ENCODE results near the gene POLR1E. TPM values are rescaled to one million over a fixed set of nuclear protein-coding genes. Genes with fewer than 3 reads are reported as not detected.

The POLR1E gene
- total RNA-seq, 1 experiment from 2014 or later = 31.4 TPM

DNA sequence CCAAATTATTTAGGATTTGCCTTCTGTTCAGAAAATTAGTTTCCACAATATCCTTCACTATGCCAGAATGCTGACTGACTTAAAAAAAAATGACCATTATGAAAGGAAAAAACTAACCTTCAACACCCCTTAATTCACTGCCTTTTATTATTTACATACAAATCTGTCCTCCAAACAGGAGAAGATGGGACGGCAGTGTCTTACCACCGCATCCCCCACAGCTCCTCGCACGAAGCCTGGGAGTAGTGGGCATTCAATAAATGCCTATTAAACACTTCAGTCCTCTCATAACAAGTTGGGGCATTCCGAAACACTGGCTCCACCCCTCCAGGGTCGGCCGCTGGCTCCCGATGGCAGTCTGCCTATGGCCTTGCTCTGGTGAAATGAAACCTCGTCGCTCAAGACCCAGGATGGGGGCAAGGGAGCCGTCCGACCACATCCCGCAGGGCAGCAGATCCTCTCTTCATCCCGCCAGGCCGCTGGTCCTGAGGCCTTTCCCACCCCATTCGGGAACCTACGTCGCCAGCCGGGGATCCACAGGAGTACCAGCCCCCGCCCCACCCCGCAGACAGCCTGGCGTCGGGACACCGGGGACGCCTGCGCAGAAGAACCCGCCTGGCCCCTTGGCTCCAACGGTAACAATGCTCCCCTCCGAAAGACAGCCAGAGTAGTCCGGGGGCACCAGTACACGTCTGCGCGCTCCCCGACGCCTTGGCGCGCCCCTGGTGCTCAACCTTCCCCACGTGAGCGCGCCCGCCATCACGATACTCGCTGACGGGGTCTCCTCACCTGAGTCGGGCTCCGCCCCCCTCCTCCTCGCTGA, 21.1 kb upstream of the POLR1E start (continued):
- TF ChIP-seq NR3C1 (CRISPR knock-in tag; conservative IDR thresholded peaks at IDR 0.05; ENCODE audit: low read depth) = no peak
- TF ChIP-seq ZNF232 (CRISPR knock-in tag; IDR thresholded peaks at IDR 0.05) = peak; percentile 11; the same call in 1 of the 2 replicates
- TF ChIP-seq, protein P1, sequence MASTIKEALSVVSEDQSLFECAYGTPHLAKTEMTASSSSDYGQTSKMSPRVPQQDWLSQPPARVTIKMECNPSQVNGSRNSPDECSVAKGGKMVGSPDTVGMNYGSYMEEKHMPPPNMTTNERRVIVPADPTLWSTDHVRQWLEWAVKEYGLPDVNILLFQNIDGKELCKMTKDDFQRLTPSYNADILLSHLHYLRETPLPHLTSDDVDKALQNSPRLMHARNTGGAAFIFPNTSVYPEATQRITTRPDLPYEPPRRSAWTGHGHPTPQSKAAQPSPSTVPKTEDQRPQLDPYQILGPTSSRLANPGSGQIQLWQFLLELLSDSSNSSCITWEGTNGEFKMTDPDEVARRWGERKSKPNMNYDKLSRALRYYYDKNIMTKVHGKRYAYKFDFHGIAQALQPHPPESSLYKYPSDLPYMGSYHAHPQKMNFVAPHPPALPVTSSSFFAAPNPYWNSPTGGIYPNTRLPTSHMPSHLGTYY (CRISPR knock-in tag; IDR thresholded peaks at IDR 0.05) = no peak
- TF ChIP-seq, protein P2, sequence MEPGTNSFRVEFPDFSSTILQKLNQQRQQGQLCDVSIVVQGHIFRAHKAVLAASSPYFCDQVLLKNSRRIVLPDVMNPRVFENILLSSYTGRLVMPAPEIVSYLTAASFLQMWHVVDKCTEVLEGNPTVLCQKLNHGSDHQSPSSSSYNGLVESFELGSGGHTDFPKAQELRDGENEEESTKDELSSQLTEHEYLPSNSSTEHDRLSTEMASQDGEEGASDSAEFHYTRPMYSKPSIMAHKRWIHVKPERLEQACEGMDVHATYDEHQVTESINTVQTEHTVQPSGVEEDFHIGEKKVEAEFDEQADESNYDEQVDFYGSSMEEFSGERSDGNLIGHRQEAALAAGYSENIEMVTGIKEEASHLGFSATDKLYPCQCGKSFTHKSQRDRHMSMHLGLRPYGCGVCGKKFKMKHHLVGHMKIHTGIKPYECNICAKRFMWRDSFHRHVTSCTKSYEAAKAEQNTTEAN (CRISPR knock-in tag; IDR thresholded peaks at IDR 0.05) = no peak
- no peak for TF ChIP-seq OVOL2 (CRISPR knock-in tag; IDR thresholded peaks at IDR 0.05; ENCODE audit: borderline replicate concordance)
- TF ChIP-seq IRF2 (CRISPR knock-in tag; IDR thresholded peaks at IDR 0.05; ENCODE audit: borderline replicate concordance, low read depth) = no peak
- no peak for TF ChIP-seq ZNF138 (CRISPR knock-in tag; conservative IDR thresholded peaks at IDR 0.05)
- TF ChIP-seq KAT7 (CRISPR knock-in tag; IDR thresholded peaks at IDR 0.05; ENCODE audit: borderline replicate concordance) = no peak
- no peak for TF ChIP-seq JAZF1 (CRISPR knock-in tag; IDR thresholded peaks at IDR 0.05)
- no peak for TF ChIP-seq NR2C2 (CRISPR knock-in tag; IDR thresholded peaks at IDR 0.05)
- peak; percentile 72 for TF ChIP-seq USF2 (CRISPR knock-in tag; IDR thresholded peaks at IDR 0.05)
- no peak for TF ChIP-seq PRRX2 (CRISPR knock-in tag; IDR thresholded peaks at IDR 0.05)
- TF ChIP-seq, protein P3, sequence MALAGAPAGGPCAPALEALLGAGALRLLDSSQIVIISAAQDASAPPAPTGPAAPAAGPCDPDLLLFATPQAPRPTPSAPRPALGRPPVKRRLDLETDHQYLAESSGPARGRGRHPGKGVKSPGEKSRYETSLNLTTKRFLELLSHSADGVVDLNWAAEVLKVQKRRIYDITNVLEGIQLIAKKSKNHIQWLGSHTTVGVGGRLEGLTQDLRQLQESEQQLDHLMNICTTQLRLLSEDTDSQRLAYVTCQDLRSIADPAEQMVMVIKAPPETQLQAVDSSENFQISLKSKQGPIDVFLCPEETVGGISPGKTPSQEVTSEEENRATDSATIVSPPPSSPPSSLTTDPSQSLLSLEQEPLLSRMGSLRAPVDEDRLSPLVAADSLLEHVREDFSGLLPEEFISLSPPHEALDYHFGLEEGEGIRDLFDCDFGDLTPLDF (CRISPR knock-in tag; IDR thresholded peaks at IDR 0.05) = no peak

GRCh38 chr9:37465249-37466036, 20.3 kb upstream of the POLR1E start, which contains the start of gene ZBTB5:
TSS of gene ZBTB5 (minus strand) at chr9:37465450. CDS start at chr9:37442551, 22,899 bp downstream.
- Mint-ChIP-seq H3K27ac (peak within 1 kb of the TSS; percentile 100), H3K9me3 (no peaks in the 10 kb centered on the region), H3K4me1 (peaks cover 31% of the 10 kb centered on the region), H3K27me3 (ENCODE audit: low read depth) (no peaks in the 10 kb centered on the region), H3K4me3 (peak within 1 kb of the TSS; percentile 98), H3K36me3 (peaks cover 12% of the 10 kb centered on the region)
- CTCF ChIA-PET = interaction anchor here (0.6 to 2.2 kb wide), 5 partner anchors 15 to 936 kb away, joined by 3 to 16 read pairs (median 3); partner anchors contain the start of gene POLR1E
- peak; percentile 99 for DNase-seq (ENCODE audit: low spot score)
- POLR2A ChIA-PET = interaction anchor here (0.8 to 1.9 kb wide), 3 partner anchors 8 to 20 kb away, joined by 3 to 7 read pairs (median 4); partner anchors contain the start of gene POLR1E
- peak; percentile 79 for ATAC-seq
- TF ChIP-seq, protein P4, sequence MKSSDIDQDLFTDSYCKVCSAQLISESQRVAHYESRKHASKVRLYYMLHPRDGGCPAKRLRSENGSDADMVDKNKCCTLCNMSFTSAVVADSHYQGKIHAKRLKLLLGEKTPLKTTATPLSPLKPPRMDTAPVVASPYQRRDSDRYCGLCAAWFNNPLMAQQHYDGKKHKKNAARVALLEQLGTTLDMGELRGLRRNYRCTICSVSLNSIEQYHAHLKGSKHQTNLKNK (CRISPR knock-in tag; IDR thresholded peaks at IDR 0.05) = no peak
- TF ChIP-seq CREM (CRISPR knock-in tag; IDR thresholded peaks at IDR 0.05) = peak; percentile 82; the same call in 1 of the 2 replicates
- 0 out of 2 replicates have a peak, but pooled peaks have one; percentile 14 for TF ChIP-seq SMAD3 (CRISPR knock-in tag; IDR thresholded peaks at IDR 0.05; ENCODE audit: borderline replicate concordance)
- TF ChIP-seq USF1 (CRISPR knock-in tag; IDR thresholded peaks at IDR 0.05) = no peak
- 0 out of 2 replicates have a peak, but pooled peaks have one; percentile 40 for TF ChIP-seq MAX (CRISPR knock-in tag; IDR thresholded peaks at IDR 0.05)
- TF ChIP-seq, protein P5, sequence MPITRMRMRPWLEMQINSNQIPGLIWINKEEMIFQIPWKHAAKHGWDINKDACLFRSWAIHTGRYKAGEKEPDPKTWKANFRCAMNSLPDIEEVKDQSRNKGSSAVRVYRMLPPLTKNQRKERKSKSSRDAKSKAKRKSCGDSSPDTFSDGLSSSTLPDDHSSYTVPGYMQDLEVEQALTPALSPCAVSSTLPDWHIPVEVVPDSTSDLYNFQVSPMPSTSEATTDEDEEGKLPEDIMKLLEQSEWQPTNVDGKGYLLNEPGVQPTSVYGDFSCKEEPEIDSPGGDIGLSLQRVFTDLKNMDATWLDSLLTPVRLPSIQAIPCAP (CRISPR knock-in tag; IDR thresholded peaks at IDR 0.05) = no peak
- TF ChIP-seq E2F4 (CRISPR knock-in tag; IDR thresholded peaks at IDR 0.05; ENCODE audit: borderline replicate concordance, low read depth) = no peak
- TF ChIP-seq MYBL2 (CRISPR knock-in tag; IDR thresholded peaks at IDR 0.05) = peak; percentile 30; the same call in 1 of the 2 replicates
- TF ChIP-seq SP1 (CRISPR knock-in tag; conservative IDR thresholded peaks at IDR 0.05) = peak; percentile 96
- TF ChIP-seq NFYB (CRISPR knock-in tag; conservative IDR thresholded peaks at IDR 0.05; ENCODE audit: low read depth) = peak; percentile 86
- TF ChIP-seq ZBTB21 (CRISPR knock-in tag; IDR thresholded peaks at IDR 0.05; ENCODE audit: borderline replicate concordance) = no peak
- peak; percentile 54; the same call in 1 of the 2 replicates for TF ChIP-seq FOXK1 (CRISPR knock-in tag; IDR thresholded peaks at IDR 0.05)

All from WTC11 (cell line).